Tibial artery (tissue), 4 donors: Measurements from ENCODE around the gene DYNC2H1.

Experiments
- DNase-seq, 2 donors: peaks; one replicate each; pipeline ENCODE4 v3.0.0-alpha.2; 2019
- H3K27ac ChIP-seq, 2 donors: fragments of 200-600 bp; sonication (generic) in 1 of 2; 1 replicate in 1 of 2; 2 replicates in 1 of 2; pipeline ENCODE4 v1.5.1; 2018 to 2019; ENCODE audit warnings: mild to moderate bottlenecking in 1 of 2
- H3K27me3 ChIP-seq, 2 donors: fragments of 200-600 bp; sonication (generic) in 1 of 2; one replicate each; pipeline versions ENCODE4 v1.5.1 to v1.6.0; 2016 to 2019
- H3K36me3 ChIP-seq, 3 donors: fragments of 200-600 bp; sonication (generic) in 2 of 3; one replicate each; pipeline ENCODE4 v1.5.1; 2016 to 2019; ENCODE audit warnings: mild to moderate bottlenecking in 2 of 3
- H3K4me1 ChIP-seq, 4 donors: fragments of 200-600 bp; sonication (generic) in 2 of 4; 1 replicate in 3 of 4; 2 replicates in 1 of 4; pipeline ENCODE4 v1.5.1; 2016 to 2019
- H3K4me3 ChIP-seq, 2 donors: fragments of 200-600 bp; sonication (generic) in 1 of 2; 1 replicate in 1 of 2; 2 replicates in 1 of 2; pipeline ENCODE4 v1.5.1; 2018 to 2019; ENCODE audit warnings: mild to moderate bottlenecking in 2 of 2
- H3K9me3 ChIP-seq, 3 donors: fragments of 200-600 bp; sonication (generic) in 1 of 3; one replicate each; pipeline ENCODE4 v1.5.1; 2016 to 2019
- intact Hi-C: fragments of 100-400 bp; cut with DNase I; formaldehyde crosslinking; loops from one replicate; pipeline ENCODE4 v1.15.0; 2023; ENCODE audit warnings: low total_unique reads
- TF ChIP-seq, protein P1 (sequence below), 2 experiments: fragments of 200-600 bp in 1 of 2; fragments of 450-650 bp in 1 of 2; IDR thresholded peaks; one replicate each; pipeline ENCODE4 v1.5.1; 2017 to 2019; ENCODE audit warnings: antibody characterized with exemption in 2 of 2, mild to moderate bottlenecking in 1 of 2, moderate library complexity in 1 of 2

DYNC2H1 gene

DNA sequence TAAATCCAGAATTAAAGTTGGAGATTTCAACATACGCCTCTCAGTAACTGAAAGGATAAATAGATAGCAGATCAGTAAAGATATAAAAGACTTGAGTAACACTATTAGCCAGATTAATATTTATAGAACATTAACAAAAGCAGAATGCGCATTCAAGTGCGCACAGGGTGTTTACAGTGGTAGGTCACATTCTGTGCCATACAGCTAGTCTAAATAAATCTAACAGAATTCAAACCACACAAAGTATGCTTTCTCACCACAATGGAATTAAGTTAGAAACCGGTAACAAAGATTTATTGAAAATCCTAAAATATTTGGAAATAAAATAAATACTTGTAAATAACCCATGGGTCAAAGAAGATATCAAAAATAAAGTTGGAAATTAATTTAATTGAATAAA lies 341.0 kb downstream of the DYNC2H1 start:
- Histone ChIP-seq H3K4me1 (no peaks in the 10 kb centered on the region), H3K4me3 (no peak overlapping the region), H3K36me3 (no peaks in the 10 kb centered on the region), H3K9me3 (no peaks in the 10 kb centered on the region), H3K27ac (no peak overlapping the region), H3K27me3 (no peaks in the 10 kb centered on the region)
- DNase-seq = no peak
- intact Hi-C loops = no loop called here
- TF ChIP-seq, protein P1, sequence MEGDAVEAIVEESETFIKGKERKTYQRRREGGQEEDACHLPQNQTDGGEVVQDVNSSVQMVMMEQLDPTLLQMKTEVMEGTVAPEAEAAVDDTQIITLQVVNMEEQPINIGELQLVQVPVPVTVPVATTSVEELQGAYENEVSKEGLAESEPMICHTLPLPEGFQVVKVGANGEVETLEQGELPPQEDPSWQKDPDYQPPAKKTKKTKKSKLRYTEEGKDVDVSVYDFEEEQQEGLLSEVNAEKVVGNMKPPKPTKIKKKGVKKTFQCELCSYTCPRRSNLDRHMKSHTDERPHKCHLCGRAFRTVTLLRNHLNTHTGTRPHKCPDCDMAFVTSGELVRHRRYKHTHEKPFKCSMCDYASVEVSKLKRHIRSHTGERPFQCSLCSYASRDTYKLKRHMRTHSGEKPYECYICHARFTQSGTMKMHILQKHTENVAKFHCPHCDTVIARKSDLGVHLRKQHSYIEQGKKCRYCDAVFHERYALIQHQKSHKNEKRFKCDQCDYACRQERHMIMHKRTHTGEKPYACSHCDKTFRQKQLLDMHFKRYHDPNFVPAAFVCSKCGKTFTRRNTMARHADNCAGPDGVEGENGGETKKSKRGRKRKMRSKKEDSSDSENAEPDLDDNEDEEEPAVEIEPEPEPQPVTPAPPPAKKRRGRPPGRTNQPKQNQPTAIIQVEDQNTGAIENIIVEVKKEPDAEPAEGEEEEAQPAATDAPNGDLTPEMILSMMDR (IDR thresholded peaks at IDR 0.05) = no peak

DNA sequence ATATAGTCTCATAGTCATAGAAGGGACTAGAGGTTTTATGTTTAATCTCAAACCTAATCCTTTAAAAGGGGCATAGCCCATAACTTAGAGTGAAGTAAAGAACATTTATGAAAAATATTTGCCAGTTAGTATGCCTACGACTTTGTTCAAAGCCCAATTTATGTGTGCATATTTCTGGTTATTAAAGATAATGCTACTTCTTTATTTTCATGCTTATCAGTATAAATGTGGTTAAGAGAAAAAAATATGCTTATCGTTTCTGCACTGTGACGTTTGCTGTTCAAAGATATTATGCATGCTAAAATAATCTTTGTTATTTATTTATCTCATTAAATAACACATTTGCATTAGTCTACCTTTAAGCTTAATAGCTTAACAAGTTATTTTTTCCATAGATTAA lies 343.9 kb downstream of the DYNC2H1 start:
- Histone ChIP-seq H3K9me3 (no peaks in the 10 kb centered on the region), H3K27me3 (no peaks in the 10 kb centered on the region), H3K4me1 (no peaks in the 10 kb centered on the region), H3K36me3 (peaks cover 0 to 7% (median 0%) of the 10 kb centered on the region in 3 donors), H3K4me3 (no peak overlapping the region), H3K27ac (no peak overlapping the region)
- TF ChIP-seq, protein P1 (IDR thresholded peaks at IDR 0.05) = no peak
- intact Hi-C loops = no loop called here
- DNase-seq = no peak

DNA sequence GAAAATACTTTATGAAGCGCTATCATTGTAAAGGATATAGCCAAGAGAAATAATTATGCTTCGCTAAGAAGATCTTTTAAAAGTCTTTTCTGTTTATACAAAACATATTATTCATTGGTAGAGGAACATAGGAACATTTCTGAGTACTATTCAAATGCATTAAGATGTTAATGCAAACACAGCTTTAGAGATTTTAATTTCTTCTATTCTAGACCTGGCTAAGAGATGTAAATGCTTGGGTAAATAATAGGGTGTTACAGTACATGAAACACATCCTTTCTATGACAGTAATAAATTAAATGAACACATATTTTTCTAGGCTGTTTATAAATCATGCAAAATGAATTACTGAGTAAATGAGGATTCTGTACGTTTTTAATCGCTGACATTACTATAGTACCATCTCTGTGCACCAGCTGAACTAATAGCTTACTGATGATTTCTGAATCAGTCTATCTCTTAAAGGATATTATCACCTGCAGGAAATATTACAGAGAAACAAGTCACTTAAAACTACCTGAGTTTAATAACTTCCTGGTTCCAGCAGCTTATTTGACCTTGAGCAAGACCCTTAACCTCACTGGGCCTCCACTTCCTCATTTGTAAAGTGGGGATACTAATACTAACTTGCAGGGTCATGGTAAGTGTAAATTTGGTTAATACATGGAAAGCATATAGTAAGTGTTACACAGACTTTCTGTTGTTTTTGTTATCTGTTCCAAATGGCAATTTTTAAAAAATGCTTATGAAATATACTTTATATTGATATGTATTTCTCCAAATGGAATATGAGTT lies 344.9 kb downstream of the DYNC2H1 start:
- intact Hi-C loops = no loop called here
- TF ChIP-seq, protein P1 (IDR thresholded peaks at IDR 0.05) = no peak
- no peak for DNase-seq
- Histone ChIP-seq H3K4me3 (no peak overlapping the region), H3K27me3 (no peaks in the 10 kb centered on the region), H3K4me1 (no peaks in the 10 kb centered on the region), H3K36me3 (peaks cover 0 to 7% (median 0%) of the 10 kb centered on the region in 3 donors), H3K27ac (no peak overlapping the region), H3K9me3 (no peaks in the 10 kb centered on the region)

DNA sequence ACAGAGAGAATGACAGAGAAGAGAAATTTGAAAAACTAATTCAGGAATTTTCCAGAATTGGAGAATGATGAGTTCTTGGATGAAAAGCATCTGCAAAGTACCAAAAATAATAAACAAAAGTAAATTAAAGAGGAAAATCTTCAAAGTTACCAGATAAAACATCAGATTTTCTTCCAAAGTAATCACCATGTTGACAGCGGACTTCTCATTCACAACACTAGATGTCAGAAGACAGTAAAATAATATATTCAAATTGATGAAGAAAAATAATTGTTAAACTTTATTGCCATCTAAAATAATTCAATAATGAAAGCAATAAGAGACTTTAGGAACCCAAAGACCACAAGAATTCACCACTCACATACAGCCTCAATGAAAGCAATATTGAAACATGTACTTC lies 355.2 kb downstream of the DYNC2H1 start:
- Histone ChIP-seq H3K4me3 (no peak overlapping the region), H3K36me3 (peaks cover 0 to 7% (median 4%) of the 10 kb centered on the region in 3 donors), H3K4me1 (no peaks in the 10 kb centered on the region), H3K27ac (no peak overlapping the region), H3K27me3 (no peaks in the 10 kb centered on the region), H3K9me3 (no peaks in the 10 kb centered on the region)
- TF ChIP-seq, protein P1 (IDR thresholded peaks at IDR 0.05) = no peak
- intact Hi-C loops = no loop called here
- no peak for DNase-seq

DNA sequence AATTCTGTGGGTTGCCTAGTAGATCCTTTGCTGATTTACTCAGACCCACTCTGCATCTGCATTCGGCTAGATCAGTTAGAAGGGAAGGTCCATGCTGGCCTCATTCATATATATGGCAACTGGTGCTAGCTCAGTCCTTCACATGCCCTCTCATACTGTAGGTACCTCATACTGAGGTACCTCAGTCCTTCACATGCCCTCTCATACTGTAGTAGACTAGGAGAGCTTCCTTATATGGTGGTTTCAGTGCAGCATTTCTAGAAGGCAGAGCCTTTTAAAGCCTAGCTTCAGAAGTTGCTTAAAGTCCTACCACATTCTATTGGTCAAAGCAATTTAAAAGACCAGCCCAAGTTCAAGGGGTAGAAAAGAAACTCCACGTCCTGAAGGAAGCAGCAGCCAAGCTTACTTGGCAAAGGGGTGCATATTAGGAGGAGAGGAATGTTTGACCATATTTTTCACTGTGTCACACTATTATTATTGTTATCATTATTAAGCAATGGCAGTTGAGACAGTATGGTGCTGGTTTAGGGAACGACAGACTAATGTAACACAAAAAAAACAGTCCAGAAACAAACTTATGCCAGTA lies 356.4 kb downstream of the DYNC2H1 start:
- TF ChIP-seq, protein P1 (IDR thresholded peaks at IDR 0.05) = no peak
- intact Hi-C loops = no loop called here
- Histone ChIP-seq H3K4me3 (no peak overlapping the region), H3K27ac (no peak overlapping the region), H3K4me1 (no peaks in the 10 kb centered on the region), H3K9me3 (no peaks in the 10 kb centered on the region), H3K27me3 (no peaks in the 10 kb centered on the region), H3K36me3 (peaks cover 0 to 7% (median 4%) of the 10 kb centered on the region in 3 donors)
- no peak for DNase-seq
